LNCAP (cell line): Measurements from ENCODE around the gene ADGRF3.

ENCODE experiments used
- TF ChIP-seq, protein P1 (sequence below): fragments of 450-650 bp; IDR thresholded peaks from 2 replicates; pipeline ENCODE4 v1.5.1; 2017; ENCODE audit warnings: mild to moderate bottlenecking

The ADGRF3 gene

DNA sequence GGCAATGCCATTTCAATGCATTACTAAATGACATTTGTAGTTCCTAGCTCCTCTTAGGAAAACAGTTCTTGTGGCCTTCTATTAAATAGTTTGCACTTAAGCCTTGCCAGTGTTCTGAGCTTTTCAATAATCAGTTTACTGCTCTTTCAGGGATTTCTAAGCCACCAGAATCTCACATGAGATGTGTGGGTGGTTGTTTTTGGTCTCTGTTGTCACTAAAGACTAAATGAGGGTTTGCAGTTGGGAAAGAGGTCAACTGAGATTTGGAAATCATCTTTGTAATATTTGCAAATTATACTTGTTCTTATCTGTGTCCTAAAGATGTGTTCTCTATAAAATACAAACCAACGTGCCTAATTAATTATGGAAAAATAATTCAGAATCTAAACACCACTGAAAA is 56.6 kb downstream of the ADGRF3 start:
- TF ChIP-seq, protein P1, sequence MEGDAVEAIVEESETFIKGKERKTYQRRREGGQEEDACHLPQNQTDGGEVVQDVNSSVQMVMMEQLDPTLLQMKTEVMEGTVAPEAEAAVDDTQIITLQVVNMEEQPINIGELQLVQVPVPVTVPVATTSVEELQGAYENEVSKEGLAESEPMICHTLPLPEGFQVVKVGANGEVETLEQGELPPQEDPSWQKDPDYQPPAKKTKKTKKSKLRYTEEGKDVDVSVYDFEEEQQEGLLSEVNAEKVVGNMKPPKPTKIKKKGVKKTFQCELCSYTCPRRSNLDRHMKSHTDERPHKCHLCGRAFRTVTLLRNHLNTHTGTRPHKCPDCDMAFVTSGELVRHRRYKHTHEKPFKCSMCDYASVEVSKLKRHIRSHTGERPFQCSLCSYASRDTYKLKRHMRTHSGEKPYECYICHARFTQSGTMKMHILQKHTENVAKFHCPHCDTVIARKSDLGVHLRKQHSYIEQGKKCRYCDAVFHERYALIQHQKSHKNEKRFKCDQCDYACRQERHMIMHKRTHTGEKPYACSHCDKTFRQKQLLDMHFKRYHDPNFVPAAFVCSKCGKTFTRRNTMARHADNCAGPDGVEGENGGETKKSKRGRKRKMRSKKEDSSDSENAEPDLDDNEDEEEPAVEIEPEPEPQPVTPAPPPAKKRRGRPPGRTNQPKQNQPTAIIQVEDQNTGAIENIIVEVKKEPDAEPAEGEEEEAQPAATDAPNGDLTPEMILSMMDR: no peak

DNA sequence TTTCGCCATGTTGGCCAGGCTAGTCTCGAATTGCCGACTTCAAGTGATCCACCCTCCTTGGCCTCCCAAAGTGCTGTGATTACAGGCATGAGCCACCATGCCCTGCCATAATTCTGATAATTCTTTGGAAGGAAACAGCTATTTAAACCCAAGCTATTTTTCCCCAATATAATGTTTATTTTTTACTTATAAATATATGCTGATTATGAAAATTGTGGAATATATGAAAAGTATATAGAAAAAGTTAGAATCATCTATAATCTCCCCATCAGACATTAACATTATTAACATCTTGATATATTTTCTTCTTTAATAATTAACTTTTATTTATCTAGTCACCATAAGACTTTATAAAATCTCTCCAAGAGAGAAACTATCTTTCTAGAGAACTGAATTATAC is 60.7 kb downstream of the ADGRF3 start:
- TF ChIP-seq, protein P1: no peak

DNA sequence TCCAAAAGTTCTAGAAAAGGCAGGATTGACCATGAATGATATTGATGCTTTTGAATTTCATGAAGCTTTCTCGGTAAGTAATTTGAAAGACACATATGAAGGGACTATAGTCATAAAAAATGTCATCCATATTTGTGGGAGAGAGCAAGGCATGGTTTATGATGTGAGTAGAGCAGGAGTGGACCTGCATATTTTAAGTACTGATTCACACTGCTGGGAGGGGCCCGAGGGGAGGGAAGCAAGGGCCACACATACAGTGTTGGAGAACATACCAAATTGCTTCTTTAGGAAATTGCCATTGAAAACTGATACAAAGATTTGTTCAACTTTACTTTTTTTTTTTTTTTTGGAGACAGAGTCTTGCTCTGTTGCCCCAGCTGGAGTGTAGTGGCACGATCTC is 62.5 kb downstream of the ADGRF3 start:
- TF ChIP-seq, protein P1: no peak

DNA sequence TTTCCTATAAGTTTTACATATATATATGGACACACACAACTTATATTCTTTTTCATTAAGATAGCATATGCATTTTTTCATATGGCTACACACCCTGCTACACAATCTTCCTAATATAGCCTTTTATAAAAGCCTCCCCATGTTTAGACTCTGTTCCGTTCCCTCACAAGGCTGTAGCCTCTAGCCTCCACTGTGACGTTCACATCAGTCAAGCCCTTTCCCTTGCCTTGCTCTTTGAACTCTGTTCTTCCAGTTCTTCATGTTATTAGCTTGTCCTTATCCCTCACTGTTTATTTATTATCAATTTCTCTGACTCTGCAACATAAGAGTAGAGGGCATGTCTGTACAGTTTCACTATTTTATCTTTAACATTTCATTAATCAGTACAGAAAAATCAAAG is 63.0 kb downstream of the ADGRF3 start:
- TF ChIP-seq, protein P1: no peak

DNA sequence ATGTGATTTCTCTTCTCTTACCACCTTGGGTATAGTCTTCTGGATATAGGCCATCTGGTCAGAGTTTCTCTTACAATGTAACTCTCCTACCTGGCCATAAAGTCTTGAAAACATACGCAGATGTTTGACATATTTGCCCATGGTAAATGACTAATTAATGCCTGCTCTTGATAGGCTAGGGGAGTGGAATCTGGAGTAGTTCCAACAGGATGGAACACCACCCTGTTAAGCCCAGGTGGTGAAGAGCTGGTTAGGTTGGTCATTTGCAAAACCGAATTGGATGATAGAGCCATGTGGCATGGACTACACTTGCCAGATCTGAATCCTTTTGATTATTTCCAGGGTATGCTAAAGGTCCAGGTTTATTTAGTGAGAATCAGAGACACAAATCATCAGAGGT is 65.4 kb downstream of the ADGRF3 start:
- TF ChIP-seq, protein P1: no peak

DNA sequence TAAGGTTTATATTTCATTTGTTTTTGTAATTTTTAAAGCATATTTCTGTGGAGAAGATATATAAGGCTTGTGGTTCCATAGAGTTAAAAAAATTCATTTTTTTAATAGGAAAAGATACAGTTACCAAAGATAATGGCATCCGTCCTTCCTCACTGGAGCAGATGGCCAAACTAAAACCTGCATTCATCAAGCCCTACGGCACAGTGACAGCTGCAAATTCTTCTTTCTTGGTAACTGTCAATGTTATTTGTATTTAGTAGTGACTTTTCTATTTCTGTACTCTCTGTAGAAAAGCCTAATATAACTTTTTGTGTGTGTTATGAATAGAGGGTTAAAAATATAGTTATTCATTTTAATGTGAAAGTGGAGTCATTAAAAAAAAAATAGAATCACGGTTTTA is 66.7 kb downstream of the ADGRF3 start:
- TF ChIP-seq, protein P1: no peak

DNA sequence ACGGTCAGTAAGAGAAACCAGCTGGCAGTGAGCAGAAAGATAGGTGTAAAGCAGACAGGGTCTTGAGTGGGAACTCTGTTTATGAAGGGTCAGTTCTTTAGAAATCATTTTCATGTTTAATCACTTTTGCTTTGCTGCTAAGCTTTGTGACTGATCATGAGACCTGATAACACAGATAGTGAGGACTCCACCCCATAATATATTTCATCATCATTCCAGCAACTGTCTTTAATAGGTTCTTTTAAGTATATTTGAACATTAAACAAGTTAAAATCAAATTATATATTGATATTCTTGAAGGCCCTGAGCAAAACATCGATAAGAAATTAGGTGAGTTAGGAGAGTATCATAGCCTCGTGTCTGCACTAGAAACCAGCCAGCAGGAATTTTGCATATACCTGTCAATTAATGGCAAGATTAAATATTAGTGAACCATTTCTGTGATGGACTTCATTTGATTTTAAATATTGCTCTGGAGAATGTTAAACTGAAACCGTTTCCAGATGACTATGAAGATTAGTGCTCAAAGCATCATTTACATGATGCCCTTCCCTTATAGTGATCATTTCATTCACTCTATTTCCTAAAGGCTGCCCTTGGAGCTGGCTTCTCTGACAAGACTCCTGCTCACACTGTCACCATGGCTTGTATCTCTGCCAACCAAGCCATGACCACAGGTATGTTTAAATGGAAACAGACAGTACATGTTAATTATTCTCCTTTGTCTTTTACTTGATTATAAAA is 69.9 kb downstream of the ADGRF3 start:
- TF ChIP-seq, protein P1: no peak
